OCI-M2 (cell line): ENCODE results near the gene DIAPH2.

Experiments
- DNase-seq: peaks from one replicate; lab custom pipeline; 2025; ENCODE audit not compliant: unreplicated experiment; lab: John Stamatoyannopoulos, UW

Gene DIAPH2

GRCh38 chrX:97030947-97031346 lies 346.3 kb downstream of the DIAPH2 start:
- DNase-seq: no peak

GRCh38 chrX:97039363-97040029 lies 354.9 kb downstream of the DIAPH2 start:
- no peak for DNase-seq

GRCh38 chrX:97045470-97045869 lies 360.8 kb downstream of the DIAPH2 start:
- no peak for DNase-seq

GRCh38 chrX:97046867-97047266 lies 362.2 kb downstream of the DIAPH2 start:
- no peak for DNase-seq

GRCh38 chrX:97050392-97050791 lies 365.8 kb downstream of the DIAPH2 start:
- DNase-seq: no peak

GRCh38 chrX:97057349-97057909 lies 372.8 kb downstream of the DIAPH2 start:
- DNase-seq: no peak

- DNase-seq: no peak
Observed at GRCh38 chrX:97060020-97060419, 375.4 kb downstream of the DIAPH2 start.

- no peak for DNase-seq
Observed at GRCh38 chrX:97065066-97065465, 380.4 kb downstream of the DIAPH2 start.

GRCh38 chrX:97065973-97066372 lies 381.3 kb downstream of the DIAPH2 start:
- no peak for DNase-seq

- DNase-seq: no peak
Observed at GRCh38 chrX:97066381-97066780, 381.7 kb downstream of the DIAPH2 start.

- no peak for DNase-seq
Observed at GRCh38 chrX:97070346-97070745, 385.7 kb downstream of the DIAPH2 start.

GRCh38 chrX:97074400-97074799 lies 389.8 kb downstream of the DIAPH2 start:
- DNase-seq: no peak

GRCh38 chrX:97089116-97089515 lies 404.5 kb downstream of the DIAPH2 start:
- DNase-seq: no peak

GRCh38 chrX:97096385-97096784 lies 411.7 kb downstream of the DIAPH2 start:
- DNase-seq: no peak

GRCh38 chrX:97102938-97103337 lies 418.3 kb downstream of the DIAPH2 start:
- DNase-seq: no peak

GRCh38 chrX:97109730-97110129 lies 425.1 kb downstream of the DIAPH2 start:
- no peak for DNase-seq

- no peak for DNase-seq
Observed at GRCh38 chrX:97117572-97117971, 432.9 kb downstream of the DIAPH2 start.

- no peak for DNase-seq
Observed at GRCh38 chrX:97119474-97120109, 434.9 kb downstream of the DIAPH2 start.

- DNase-seq: no peak
Observed at GRCh38 chrX:97123001-97123400, 438.4 kb downstream of the DIAPH2 start.

- no peak for DNase-seq
Observed at GRCh38 chrX:97126020-97126419, 441.4 kb downstream of the DIAPH2 start.

GRCh38 chrX:97132664-97133415 lies 448.2 kb downstream of the DIAPH2 start:
- DNase-seq: no peak

- no peak for DNase-seq
Observed at GRCh38 chrX:97145934-97146333, 461.3 kb downstream of the DIAPH2 start.
